Mesothelial cell of epicardium (in vitro differentiated cells): ENCODE results near the gene TTC39A. TPM values are rescaled to one million over a fixed set of nuclear protein-coding genes. Genes with fewer than 3 reads are reported as not detected.

ENCODE experiments used
- DNase-seq, 2 experiments: peaks; one replicate each; pipeline ENCODE4 v3.0.0; 2021; ENCODE audit warnings: low spot score in 2 of 2; ENCODE audit not compliant: unreplicated experiment in 2 of 2
- H3K27ac Mint-ChIP-seq: 2 replicates; pipeline ENCODE4 v1.8.0; 2021; ENCODE audit warnings: mixed read lengths
- H3K27me3 Mint-ChIP-seq: 2 replicates; pipeline ENCODE4 v1.8.0; 2021; ENCODE audit warnings: low read depth, mixed read lengths
- H3K36me3 Mint-ChIP-seq: 2 replicates; pipeline ENCODE4 v1.8.0; 2021; ENCODE audit warnings: mixed read lengths
- H3K4me1 Mint-ChIP-seq: 2 replicates; pipeline ENCODE4 v1.8.0; 2021; ENCODE audit warnings: mixed read lengths
- H3K4me3 Mint-ChIP-seq: 2 replicates; pipeline ENCODE4 v1.8.0; 2021; ENCODE audit warnings: mild to moderate bottlenecking, moderate library complexity, mixed read lengths
- H3K9me3 Mint-ChIP-seq: 2 replicates; pipeline ENCODE4 v1.8.0; 2021; ENCODE audit warnings: mixed read lengths
- total RNA-seq: library from RNA; stranded (reverse); gene quantifications from 3 replicates; pipeline ENCODE4 v1.2.1, GENCODE V29; 2021
- TF ChIP-seq, protein P1 (sequence below): fragments of 200-600 bp; sonication (generic); IDR thresholded peaks from one replicate; pipeline ENCODE4 v1.5.0; 2021; ENCODE audit warnings: antibody characterized with exemption; ENCODE audit not compliant: unreplicated experiment

TTC39A gene
- total RNA-seq = 8.0 to 10.1 TPM (median 8.4 TPM) in 3 replicates

DNA sequence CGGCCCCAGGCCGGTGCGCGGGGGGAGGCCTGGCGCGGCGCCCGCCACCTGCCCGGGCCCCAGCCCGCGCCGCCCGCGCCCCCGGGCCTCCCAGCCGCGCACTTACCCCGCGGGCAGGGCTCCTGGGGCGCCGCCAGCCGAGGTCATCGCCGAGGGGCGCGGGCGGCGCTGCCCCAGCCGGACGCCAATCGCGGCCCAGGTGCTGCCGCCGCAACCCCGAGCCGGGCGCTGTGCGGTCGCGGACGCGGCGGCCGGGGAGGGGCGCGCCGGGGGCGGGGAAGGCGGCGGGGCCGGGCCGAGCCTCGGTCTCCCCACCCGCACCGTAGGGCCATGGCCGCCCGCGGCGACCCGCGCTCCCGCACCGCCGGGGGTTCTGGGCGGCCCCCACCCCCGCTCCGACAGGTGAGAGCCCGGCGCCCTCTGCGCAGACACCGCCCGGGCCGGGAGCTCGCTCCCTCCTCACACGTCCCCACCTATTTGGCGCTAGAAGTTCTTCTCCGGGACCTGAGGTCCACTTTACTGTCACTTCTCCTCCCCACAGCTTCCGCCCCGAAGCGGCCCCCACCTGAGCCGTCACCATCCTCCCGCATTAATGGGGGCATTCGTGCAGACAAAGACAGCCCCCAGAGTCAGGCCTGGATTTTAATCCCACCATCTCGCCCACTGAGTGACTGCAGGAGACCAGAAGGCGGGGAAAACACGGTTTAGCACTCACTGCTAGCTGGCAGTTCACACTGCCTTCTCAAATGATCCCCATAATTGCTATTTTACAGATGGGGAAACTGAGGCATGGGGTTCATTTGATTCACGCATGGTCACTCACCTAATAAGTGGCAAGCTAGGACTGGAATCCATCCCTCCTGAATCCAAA lies at the start of gene TTC39A:
Gene TTC39A, minus strand, starts transcription at position 232 of the 871 bp plus-strand sequence. Its CDS starts 85 bp downstream, at position 147.
- H3K4me1 Mint-ChIP-seq = peaks cover 36% of the 10 kb centered on the region
- H3K4me3 Mint-ChIP-seq = peak within 1 kb of the TSS; percentile 80
- DNase-seq = no peak
- H3K36me3 Mint-ChIP-seq = no peaks in the 10 kb centered on the region
- H3K9me3 Mint-ChIP-seq = no peaks in the 10 kb centered on the region
- H3K27ac Mint-ChIP-seq = peak within 1 kb of the TSS; percentile 82
- peaks cover 12% of the 10 kb centered on the region for H3K27me3 Mint-ChIP-seq
- TF ChIP-seq, protein P1, sequence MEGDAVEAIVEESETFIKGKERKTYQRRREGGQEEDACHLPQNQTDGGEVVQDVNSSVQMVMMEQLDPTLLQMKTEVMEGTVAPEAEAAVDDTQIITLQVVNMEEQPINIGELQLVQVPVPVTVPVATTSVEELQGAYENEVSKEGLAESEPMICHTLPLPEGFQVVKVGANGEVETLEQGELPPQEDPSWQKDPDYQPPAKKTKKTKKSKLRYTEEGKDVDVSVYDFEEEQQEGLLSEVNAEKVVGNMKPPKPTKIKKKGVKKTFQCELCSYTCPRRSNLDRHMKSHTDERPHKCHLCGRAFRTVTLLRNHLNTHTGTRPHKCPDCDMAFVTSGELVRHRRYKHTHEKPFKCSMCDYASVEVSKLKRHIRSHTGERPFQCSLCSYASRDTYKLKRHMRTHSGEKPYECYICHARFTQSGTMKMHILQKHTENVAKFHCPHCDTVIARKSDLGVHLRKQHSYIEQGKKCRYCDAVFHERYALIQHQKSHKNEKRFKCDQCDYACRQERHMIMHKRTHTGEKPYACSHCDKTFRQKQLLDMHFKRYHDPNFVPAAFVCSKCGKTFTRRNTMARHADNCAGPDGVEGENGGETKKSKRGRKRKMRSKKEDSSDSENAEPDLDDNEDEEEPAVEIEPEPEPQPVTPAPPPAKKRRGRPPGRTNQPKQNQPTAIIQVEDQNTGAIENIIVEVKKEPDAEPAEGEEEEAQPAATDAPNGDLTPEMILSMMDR = no peak

DNA sequence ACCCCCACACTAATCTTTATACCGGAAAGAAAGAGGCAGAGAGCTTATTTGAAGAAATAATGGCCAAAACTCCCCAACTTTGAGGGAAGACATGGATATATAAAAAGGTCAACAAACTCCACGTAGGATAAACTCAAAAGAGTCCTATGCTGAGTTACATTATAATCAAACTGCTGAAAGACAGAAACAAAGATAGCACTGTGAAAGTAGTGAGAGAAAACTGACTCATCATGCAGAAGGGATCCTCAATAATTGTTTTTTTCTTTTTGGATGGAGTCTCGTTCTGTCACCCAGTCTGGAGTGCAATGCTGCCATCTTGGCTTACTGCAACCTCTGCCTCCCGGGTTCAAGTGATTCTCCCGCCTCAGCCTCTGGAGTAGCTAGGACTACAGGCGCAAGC lies 48.5 kb upstream of the TTC39A start:
- Mint-ChIP-seq H3K4me1 (no peaks in the 10 kb centered on the region), H3K36me3 (peaks cover 68% of the 10 kb centered on the region), H3K27ac (no peak overlapping the region), H3K9me3 (peaks cover 44% of the 10 kb centered on the region), H3K27me3 (no peaks in the 10 kb centered on the region), H3K4me3 (no peak overlapping the region)
- TF ChIP-seq, protein P1 = no peak
- DNase-seq = no peak

DNA sequence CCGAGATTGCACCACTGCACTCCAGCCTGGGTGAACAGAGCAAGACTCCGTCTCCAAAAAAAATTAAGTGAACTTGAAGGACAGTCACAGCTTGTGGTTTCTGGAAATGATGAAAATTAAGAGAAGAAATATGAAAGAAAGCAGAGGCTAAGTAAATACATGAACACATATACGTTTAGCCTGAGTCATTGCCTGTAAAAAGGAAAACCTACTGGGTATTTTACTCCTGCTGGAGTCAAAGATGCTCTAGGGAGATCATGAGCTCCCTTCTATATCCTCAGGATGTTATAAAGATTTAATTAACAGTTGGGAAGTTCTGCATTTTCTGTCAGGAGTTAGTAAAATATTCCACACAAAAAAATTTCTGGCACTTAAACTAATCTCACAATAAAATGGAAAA lies 43.5 kb upstream of the TTC39A start:
- Mint-ChIP-seq H3K27ac (no peak overlapping the region), H3K27me3 (no peaks in the 10 kb centered on the region), H3K4me1 (no peaks in the 10 kb centered on the region), H3K4me3 (no peak overlapping the region), H3K36me3 (peaks cover 43% of the 10 kb centered on the region), H3K9me3 (peaks cover 21% of the 10 kb centered on the region)
- no peak for DNase-seq
- TF ChIP-seq, protein P1 = no peak

DNA sequence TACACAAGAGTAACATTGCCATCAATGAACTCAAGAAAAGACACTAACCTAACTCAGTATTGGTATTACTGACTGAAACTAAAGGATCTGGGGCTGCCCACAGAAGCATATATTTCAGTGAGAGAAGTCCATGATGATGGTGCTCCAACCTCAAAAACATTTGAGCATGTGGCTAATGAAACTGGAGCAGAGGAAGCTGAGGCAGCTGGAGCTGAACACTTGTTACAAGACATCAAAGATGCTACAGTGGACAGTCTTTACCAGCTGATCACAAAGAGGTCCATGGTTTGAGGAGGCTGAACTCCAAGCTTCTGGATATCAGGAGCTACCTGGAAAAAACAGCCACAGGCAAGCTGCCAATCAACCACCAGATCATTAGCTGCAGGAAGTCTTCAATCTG lies 42.2 kb upstream of the TTC39A start:
- H3K9me3 Mint-ChIP-seq = peaks cover 16% of the 10 kb centered on the region
- no peak overlapping the region for H3K27ac Mint-ChIP-seq
- peaks cover 35% of the 10 kb centered on the region for H3K36me3 Mint-ChIP-seq
- H3K27me3 Mint-ChIP-seq = no peaks in the 10 kb centered on the region
- no peak overlapping the region for H3K4me3 Mint-ChIP-seq
- DNase-seq = no peak
- TF ChIP-seq, protein P1 = no peak
- no peaks in the 10 kb centered on the region for H3K4me1 Mint-ChIP-seq

DNA sequence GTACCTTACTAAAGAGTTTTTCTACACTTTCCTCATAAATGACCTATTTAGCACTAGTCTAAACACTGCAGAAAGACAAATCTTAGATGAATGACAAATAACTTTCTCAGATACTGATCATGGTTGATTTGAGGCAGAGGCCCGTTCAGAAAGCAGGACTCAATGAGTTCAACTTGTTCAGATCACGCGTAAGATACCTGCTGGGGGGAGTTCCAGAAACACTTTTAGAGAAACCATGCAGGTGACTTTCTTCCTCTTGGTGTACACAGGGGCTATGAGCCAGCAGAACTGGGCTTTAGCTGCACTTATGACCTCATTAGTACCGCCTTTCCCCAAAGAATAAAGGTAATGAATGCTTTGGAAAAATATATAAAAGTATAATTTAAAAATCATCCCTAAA lies 38.8 kb upstream of the TTC39A start:
- no peaks in the 10 kb centered on the region for H3K27me3 Mint-ChIP-seq
- H3K4me1 Mint-ChIP-seq = no peaks in the 10 kb centered on the region
- no peaks in the 10 kb centered on the region for H3K9me3 Mint-ChIP-seq
- DNase-seq = no peak
- H3K27ac Mint-ChIP-seq = no peak overlapping the region
- peaks cover 20% of the 10 kb centered on the region for H3K36me3 Mint-ChIP-seq
- TF ChIP-seq, protein P1 = no peak
- H3K4me3 Mint-ChIP-seq = no peak overlapping the region
